Smooth muscle cell (in vitro differentiated cells): ENCODE results near the gene ELMO2. TPM values are rescaled to one million over a fixed set of nuclear protein-coding genes. Genes with fewer than 3 reads are reported as not detected.

Experiments
- DNase-seq: peaks from one replicate; lab custom pipeline; 2025; ENCODE audit not compliant: unreplicated experiment; lab: John Stamatoyannopoulos, UW
- H2AFZ ChIP-seq: fragments of 200-600 bp; sonication (generic); 2 replicates; pipeline ENCODE4 v1.6.0; 2016; ENCODE audit warnings: antibody characterized with exemption, low read depth, mild to moderate bottlenecking
- H3F3A ChIP-seq: fragments of 200-600 bp; sonication (generic); 2 replicates; pipeline ENCODE4 v1.6.0; 2017; ENCODE audit warnings: antibody characterized with exemption, low read depth
- H3K27ac ChIP-seq: fragments of 200-600 bp; sonication (generic); 2 replicates; pipeline ENCODE4 v1.5.1; 2016; ENCODE audit warnings: low read depth, mild to moderate bottlenecking
- H3K27me3 ChIP-seq: fragments of 200-600 bp; sonication (generic); 2 replicates; pipeline ENCODE4 v1.6.1; 2016; ENCODE audit warnings: low read depth, mild to moderate bottlenecking
- H3K36me3 ChIP-seq: fragments of 200-600 bp; sonication (generic); 2 replicates; pipeline ENCODE4 v1.5.1; 2016; ENCODE audit warnings: low read depth
- H3K4me1 ChIP-seq: fragments of 200-600 bp; sonication (generic); 2 replicates; pipeline ENCODE4 v1.5.1; 2016; ENCODE audit warnings: low read depth
- H3K4me2 ChIP-seq: fragments of 200-600 bp; sonication (generic); 2 replicates; pipeline ENCODE4 v1.6.0; 2016; ENCODE audit warnings: mild to moderate bottlenecking
- H3K4me3 ChIP-seq: fragments of 200-600 bp; sonication (generic); 2 replicates; pipeline ENCODE4 v1.5.1; 2016; ENCODE audit warnings: mild to moderate bottlenecking
- H3K79me2 ChIP-seq: fragments of 200-600 bp; sonication (generic); 2 replicates; pipeline ENCODE4 v1.6.0; 2016; ENCODE audit warnings: low read depth, mild to moderate bottlenecking
- H3K9ac ChIP-seq: fragments of 200-600 bp; sonication (generic); 2 replicates; pipeline ENCODE4 v1.6.0; 2016; ENCODE audit warnings: low read depth
- H3K9me3 ChIP-seq: fragments of 200-600 bp; sonication (generic); replicated peaks from 2 replicates; pipeline ENCODE4 v1.5.1; 2016; ENCODE audit warnings: low read depth
- H4K20me1 ChIP-seq: fragments of 200-600 bp; sonication (generic); 2 replicates; pipeline ENCODE4 v1.6.0; 2016; ENCODE audit warnings: low read depth
- CTCF ChIP-seq: fragments of 200-600 bp; sonication (generic); IDR thresholded peaks from 2 replicates; pipeline ENCODE4 v1.5.1; 2017; ENCODE audit warnings: borderline replicate concordance, mild to moderate bottlenecking, antibody characterized with exemption; ENCODE audit not compliant: insufficient read depth, poor library complexity, severe bottlenecking
- WGBS: methylation state at CpG from one replicate; pipeline ENCODE4 v1.1.7; 2016; ENCODE audit warnings: low lambda C conversion rate; 5-methylcytosine and 5-hydroxymethylcytosine counted together
- polyA plus RNA-seq: library from polyadenylated mRNA; unstranded; fragments of >200 nt; fragmentation: Nextera tagmentation; extraction: Ambion mirVana; gene quantifications from 2 replicates; pipeline ENCODE4 v1.2.1, GENCODE V29; 2016
- total RNA-seq: library from RNA; depleted of rRNA; stranded (reverse); fragments of >200 nt; gene quantifications from 2 replicates; pipeline ENCODE4 v1.2.3, GENCODE V29; 2014

ELMO2 gene
- total and polyA plus RNA-seq, 2 experiments from 2014 or later: 24.9 to 33.1 TPM

- Histone ChIP-seq H3F3A (peaks cover 8% of the 10 kb centered on the region), H2AFZ (peak overlapping the region; percentile 44), H3K9me3 (no peaks in the 10 kb centered on the region), H3K27ac (peak overlapping the region; percentile 97), H3K4me2 (peak overlapping the region; percentile 84), H3K36me3 (no peaks in the 10 kb centered on the region), H4K20me1 (peaks cover 44% of the 10 kb centered on the region), H3K4me3 (peak overlapping the region; percentile 75), H3K4me1 (peaks cover 11% of the 10 kb centered on the region), H3K9ac (peak overlapping the region; percentile 98), H3K27me3 (no peaks in the 10 kb centered on the region), H3K79me2 (peaks cover 17% of the 10 kb centered on the region)
- WGBS: 2% methylated on average over 38 of the region's 64 CpGs
- TF ChIP-seq CTCF: no peak
- DNase-seq: peak; percentile 65
These were observed 42.3 kb downstream of the ELMO2 start for GRCh38 chr20:46363874-46364669.

GRCh38 chr20:46362921-46363867, 43.2 kb downstream of the ELMO2 start:
- Histone ChIP-seq H3K36me3 (no peaks in the 10 kb centered on the region), H3K27me3 (no peaks in the 10 kb centered on the region), H3K9ac (peak overlapping the region; percentile 98), H3K4me2 (peak overlapping the region; percentile 84), H4K20me1 (peaks cover 53% of the 10 kb centered on the region), H3K79me2 (peaks cover 17% of the 10 kb centered on the region), H3K4me1 (peaks cover 11% of the 10 kb centered on the region), H2AFZ (no peak overlapping the region), H3K9me3 (no peaks in the 10 kb centered on the region), H3K4me3 (peak overlapping the region; percentile 75), H3K27ac (peak overlapping the region; percentile 97), H3F3A (peaks cover 8% of the 10 kb centered on the region)
- DNase-seq: no peak
- WGBS: 80% methylated on average over 14 of the region's 14 CpGs
- no peak for TF ChIP-seq CTCF

DNA sequence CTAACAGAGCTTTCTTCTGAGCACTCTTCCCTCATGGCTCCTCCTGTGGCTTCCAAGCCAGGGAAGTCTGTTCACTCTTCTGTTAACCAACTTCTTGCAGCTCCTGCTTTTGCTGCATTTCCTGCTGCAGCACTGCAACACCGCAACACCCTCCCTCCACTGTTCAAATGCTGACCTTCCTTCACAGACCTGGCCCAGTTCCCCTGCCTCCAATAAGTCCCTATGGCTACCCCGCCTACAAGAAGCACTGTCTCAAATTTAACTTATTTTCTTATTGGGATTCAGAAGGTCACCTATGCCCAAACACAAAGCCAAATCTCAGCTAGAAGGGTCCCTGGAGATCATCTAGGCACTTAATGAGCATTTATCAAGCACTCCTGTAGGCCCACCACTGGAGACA, 44.6 kb downstream of the ELMO2 start:
- Histone ChIP-seq H3K4me2 (no peak overlapping the region), H3K9me3 (no peaks in the 10 kb centered on the region), H3K36me3 (no peaks in the 10 kb centered on the region), H3K9ac (no peak overlapping the region), H3K4me3 (no peak overlapping the region), H3K79me2 (peaks cover 17% of the 10 kb centered on the region), H2AFZ (no peak overlapping the region), H3F3A (peaks cover 8% of the 10 kb centered on the region), H3K4me1 (peaks cover 11% of the 10 kb centered on the region), H4K20me1 (peaks cover 66% of the 10 kb centered on the region), H3K27ac (no peak overlapping the region), H3K27me3 (no peaks in the 10 kb centered on the region)
- no peak for TF ChIP-seq CTCF
- 100% methylated on average over 2 of the region's 2 CpGs for WGBS
- no peak for DNase-seq
